Measurements from ENCODE around the gene RIPK1. TPM values are rescaled to one million over a fixed set of nuclear protein-coding genes. Genes with fewer than 3 reads are reported as not detected.
A peak's percentile ranks its signal among the peaks of the same experiment; 100 is the strongest.

The RIPK1 gene
- total and polyA plus RNA-seq, 9 of the 15 experiments (the other 6 are each of a cell fraction or from before 2014, with no cell fraction given): 3.8 to 24.9 (median 17.7) TPM

DNA sequence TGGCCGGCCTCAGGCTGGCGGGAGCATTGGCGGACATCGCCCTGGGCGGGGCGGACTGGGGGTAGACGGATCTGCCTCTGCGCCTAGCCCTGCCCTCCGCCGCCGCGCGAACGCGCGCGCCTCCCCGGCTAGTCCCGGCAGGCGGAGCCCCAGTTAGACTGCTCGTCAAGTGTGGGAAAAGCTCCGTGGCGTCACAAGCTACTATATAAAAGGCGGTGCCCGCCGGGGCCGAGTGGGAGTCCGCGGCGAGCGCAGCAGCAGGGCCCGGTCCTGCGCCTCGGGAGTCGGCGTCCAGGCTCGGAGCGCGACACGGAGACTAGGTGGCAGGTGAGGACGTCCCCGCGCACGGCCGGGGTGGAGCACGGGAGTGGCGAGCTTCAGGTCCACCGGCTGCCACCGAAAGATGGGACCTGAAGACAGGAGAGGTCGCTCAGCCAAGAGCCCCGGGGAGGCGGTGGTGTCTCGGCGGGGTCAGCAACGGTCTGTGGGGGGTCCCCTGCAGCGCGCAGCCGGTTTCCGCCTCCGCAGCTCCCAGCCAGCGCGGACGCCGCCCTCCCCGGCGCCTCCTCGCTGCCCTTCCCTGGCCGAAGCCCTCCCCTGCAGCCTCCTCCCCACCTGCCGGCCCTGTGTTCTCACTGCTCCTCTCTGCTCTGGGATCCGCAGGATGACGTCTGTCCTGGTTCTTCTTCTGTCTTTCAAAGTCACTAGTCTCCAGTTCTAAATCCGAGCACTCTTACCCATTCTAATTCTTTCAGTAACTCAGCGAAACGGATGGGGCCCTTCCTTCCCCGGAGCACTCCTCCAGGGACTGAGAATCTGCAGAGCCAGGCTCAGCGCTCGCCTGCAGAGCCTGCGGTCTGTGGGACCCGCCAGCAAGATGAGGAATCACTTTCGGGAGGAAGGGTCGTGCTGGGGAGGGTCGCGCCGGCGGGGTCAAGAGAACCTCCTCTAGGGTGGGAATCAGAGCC, 4.3 kb upstream of the RIPK1 start (continued):
- TF ChIP-seq, protein P1, sequence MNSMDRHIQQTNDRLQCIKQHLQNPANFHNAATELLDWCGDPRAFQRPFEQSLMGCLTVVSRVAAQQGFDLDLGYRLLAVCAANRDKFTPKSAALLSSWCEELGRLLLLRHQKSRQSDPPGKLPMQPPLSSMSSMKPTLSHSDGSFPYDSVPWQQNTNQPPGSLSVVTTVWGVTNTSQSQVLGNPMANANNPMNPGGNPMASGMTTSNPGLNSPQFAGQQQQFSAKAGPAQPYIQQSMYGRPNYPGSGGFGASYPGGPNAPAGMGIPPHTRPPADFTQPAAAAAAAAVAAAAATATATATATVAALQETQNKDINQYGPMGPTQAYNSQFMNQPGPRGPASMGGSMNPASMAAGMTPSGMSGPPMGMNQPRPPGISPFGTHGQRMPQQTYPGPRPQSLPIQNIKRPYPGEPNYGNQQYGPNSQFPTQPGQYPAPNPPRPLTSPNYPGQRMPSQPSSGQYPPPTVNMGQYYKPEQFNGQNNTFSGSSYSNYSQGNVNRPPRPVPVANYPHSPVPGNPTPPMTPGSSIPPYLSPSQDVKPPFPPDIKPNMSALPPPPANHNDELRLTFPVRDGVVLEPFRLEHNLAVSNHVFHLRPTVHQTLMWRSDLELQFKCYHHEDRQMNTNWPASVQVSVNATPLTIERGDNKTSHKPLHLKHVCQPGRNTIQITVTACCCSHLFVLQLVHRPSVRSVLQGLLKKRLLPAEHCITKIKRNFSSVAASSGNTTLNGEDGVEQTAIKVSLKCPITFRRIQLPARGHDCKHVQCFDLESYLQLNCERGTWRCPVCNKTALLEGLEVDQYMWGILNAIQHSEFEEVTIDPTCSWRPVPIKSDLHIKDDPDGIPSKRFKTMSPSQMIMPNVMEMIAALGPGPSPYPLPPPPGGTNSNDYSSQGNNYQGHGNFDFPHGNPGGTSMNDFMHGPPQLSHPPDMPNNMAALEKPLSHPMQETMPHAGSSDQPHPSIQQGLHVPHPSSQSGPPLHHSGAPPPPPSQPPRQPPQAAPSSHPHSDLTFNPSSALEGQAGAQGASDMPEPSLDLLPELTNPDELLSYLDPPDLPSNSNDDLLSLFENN (IDR thresholded peaks at IDR 0.05; ENCODE audit: low read depth in 2 of 2, low read length in 2 of 2): no peak
- TF ChIP-seq CREB1 (IDR thresholded peaks at IDR 0.05): peak; percentile 75
- peak; percentile 79 for TF ChIP-seq CREB1 (CRISPR knock-in tag; IDR thresholded peaks at IDR 0.05)
- TF ChIP-seq, protein P2, sequence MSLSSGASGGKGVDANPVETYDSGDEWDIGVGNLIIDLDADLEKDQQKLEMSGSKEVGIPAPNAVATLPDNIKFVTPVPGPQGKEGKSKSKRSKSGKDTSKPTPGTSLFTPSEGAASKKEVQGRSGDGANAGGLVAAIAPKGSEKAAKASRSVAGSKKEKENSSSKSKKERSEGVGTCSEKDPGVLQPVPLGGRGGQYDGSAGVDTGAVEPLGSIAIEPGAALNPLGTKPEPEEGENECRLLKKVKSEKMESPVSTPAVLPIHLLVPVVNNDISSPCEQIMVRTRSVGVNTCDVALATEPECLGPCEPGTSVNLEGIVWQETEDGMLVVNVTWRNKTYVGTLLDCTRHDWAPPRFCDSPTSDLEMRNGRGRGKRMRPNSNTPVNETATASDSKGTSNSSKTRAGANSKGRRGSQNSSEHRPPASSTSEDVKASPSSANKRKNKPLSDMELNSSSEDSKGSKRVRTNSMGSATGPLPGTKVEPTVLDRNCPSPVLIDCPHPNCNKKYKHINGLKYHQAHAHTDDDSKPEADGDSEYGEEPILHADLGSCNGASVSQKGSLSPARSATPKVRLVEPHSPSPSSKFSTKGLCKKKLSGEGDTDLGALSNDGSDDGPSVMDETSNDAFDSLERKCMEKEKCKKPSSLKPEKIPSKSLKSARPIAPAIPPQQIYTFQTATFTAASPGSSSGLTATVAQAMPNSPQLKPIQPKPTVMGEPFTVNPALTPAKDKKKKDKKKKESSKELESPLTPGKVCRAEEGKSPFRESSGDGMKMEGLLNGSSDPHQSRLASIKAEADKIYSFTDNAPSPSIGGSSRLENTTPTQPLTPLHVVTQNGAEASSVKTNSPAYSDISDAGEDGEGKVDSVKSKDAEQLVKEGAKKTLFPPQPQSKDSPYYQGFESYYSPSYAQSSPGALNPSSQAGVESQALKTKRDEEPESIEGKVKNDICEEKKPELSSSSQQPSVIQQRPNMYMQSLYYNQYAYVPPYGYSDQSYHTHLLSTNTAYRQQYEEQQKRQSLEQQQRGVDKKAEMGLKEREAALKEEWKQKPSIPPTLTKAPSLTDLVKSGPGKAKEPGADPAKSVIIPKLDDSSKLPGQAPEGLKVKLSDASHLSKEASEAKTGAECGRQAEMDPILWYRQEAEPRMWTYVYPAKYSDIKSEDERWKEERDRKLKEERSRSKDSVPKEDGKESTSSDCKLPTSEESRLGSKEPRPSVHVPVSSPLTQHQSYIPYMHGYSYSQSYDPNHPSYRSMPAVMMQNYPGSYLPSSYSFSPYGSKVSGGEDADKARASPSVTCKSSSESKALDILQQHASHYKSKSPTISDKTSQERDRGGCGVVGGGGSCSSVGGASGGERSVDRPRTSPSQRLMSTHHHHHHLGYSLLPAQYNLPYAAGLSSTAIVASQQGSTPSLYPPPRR (CRISPR knock-in tag; IDR thresholded peaks at IDR 0.05; ENCODE audit: borderline replicate concordance): no peak
- TF ChIP-seq FIP1L1 (IDR thresholded peaks at IDR 0.05; ENCODE audit: low read depth, low read length, poor library complexity, severe bottlenecking): peak; percentile 81
- TF ChIP-seq CREB3 (tag; conservative IDR thresholded peaks at IDR 0.05; ENCODE audit: low read depth): no peak
- TF ChIP-seq ZNF780A (CRISPR knock-in tag; IDR thresholded peaks at IDR 0.05): no peak
- TF ChIP-seq ZNF133 (CRISPR knock-in tag; IDR thresholded peaks at IDR 0.05): no peak
- no peak for TF ChIP-seq BRD9 (IDR thresholded peaks at IDR 0.05; ENCODE audit: low read depth, partially characterized antibody)
- TF ChIP-seq ZNF146 (CRISPR knock-in tag; IDR thresholded peaks at IDR 0.05; ENCODE audit: unreplicated experiment): no peak
